Activated CD4-positive, alpha-beta T cell treated with anti-CD3 and anti-CD28 coated beads, Interleukin-2, amount 50 U/mL, for 4 hours (primary cell): ENCODE measurements around the gene SPRR2A.
"Not testable (repeated sequence)": the region's sequence is repeated elsewhere in the genome, so short reads cannot be mapped to it uniquely, and the experiment has no call there.

Experiments used
- DNase-seq, 2 experiments: peaks; one replicate each; pipeline ENCODE4 v3.0.0-alpha.2; 2020

The SPRR2A gene

GRCh38 chr1:153023109-153023508 is 34.2 kb downstream of the SPRR2A start:
- no peak for DNase-seq

GRCh38 chr1:153022340-153022739 is 35.0 kb downstream of the SPRR2A start:
- DNase-seq, result not testable (repeated sequence)

GRCh38 chr1:153021829-153022228 is 35.5 kb downstream of the SPRR2A start:
- DNase-seq, result not testable (repeated sequence)

GRCh38 chr1:153011235-153011758 is 46.0 kb downstream of the SPRR2A start:
- DNase-seq, result not testable (repeated sequence)
